CMK (cell line): ENCODE measurements around the gene MRTFA.
"Not testable (repeated sequence)": the region's sequence is repeated elsewhere in the genome, so short reads cannot be mapped to it uniquely, and the experiment has no call there.

ENCODE experiments used
- DNase-seq: peaks from one replicate; pipeline ENCODE4 v3.0.0-alpha.2; 2010; ENCODE audit warnings: low read depth

The MRTFA gene

GRCh38 chr22:40394607-40395006, 241.9 kb downstream of the MRTFA start:
- DNase-seq, result no peak

- no peak for DNase-seq
Measured at GRCh38 chr22:40392618-40393017, 243.9 kb downstream of the MRTFA start.

- DNase-seq, result no peak
Measured at GRCh38 chr22:40391417-40391816, 245.1 kb downstream of the MRTFA start.

- DNase-seq, result no peak
Measured at GRCh38 chr22:40388231-40388630, 248.3 kb downstream of the MRTFA start.

GRCh38 chr22:40387746-40388145, 248.8 kb downstream of the MRTFA start:
- no peak for DNase-seq

GRCh38 chr22:40385036-40385782, 251.3 kb downstream of the MRTFA start:
- DNase-seq, result no peak

GRCh38 chr22:40383905-40384304, 252.6 kb downstream of the MRTFA start:
- DNase-seq, result no peak

GRCh38 chr22:40381461-40381860, 255.1 kb downstream of the MRTFA start:
- no peak for DNase-seq

- DNase-seq, result not testable (repeated sequence)
Measured at GRCh38 chr22:40378448-40378847, 258.1 kb downstream of the MRTFA start.

- no peak for DNase-seq
Measured at GRCh38 chr22:40377931-40378330, 258.6 kb downstream of the MRTFA start.

GRCh38 chr22:40376149-40376548, 260.4 kb downstream of the MRTFA start:
- DNase-seq, result no peak

- no peak for DNase-seq
Measured at GRCh38 chr22:40374567-40374966, 262.0 kb downstream of the MRTFA start.

GRCh38 chr22:40368836-40369235, 267.7 kb downstream of the MRTFA start:
- DNase-seq, result no peak

GRCh38 chr22:40368016-40368415, 268.5 kb downstream of the MRTFA start:
- no peak for DNase-seq

- DNase-seq, result no peak
Measured at GRCh38 chr22:40367342-40367741, 269.2 kb downstream of the MRTFA start.

- DNase-seq, result no peak
Measured at GRCh38 chr22:40366068-40366467, 270.5 kb downstream of the MRTFA start.

GRCh38 chr22:40364431-40364830, 272.1 kb downstream of the MRTFA start:
- DNase-seq, result no peak

GRCh38 chr22:40363059-40363458, 273.5 kb downstream of the MRTFA start:
- no peak for DNase-seq

GRCh38 chr22:40361100-40361499, 275.4 kb downstream of the MRTFA start:
- no peak for DNase-seq
